Medulla oblongata (tissue), 1 donor: Measurements from ENCODE around the gene NR3C2.

Experiments used
- DNase-seq: peaks from one replicate; pipeline ENCODE4 v3.0.0-alpha.2; 2015; ENCODE audit errors: extremely low spot score

NR3C2 gene

GRCh38 chr4:148312956-148313490, 129.2 kb downstream of the NR3C2 start:
- DNase-seq = no peak

GRCh38 chr4:148311526-148311925, 130.7 kb downstream of the NR3C2 start:
- no peak for DNase-seq

- no peak for DNase-seq
These were observed 131.5 kb downstream of the NR3C2 start for GRCh38 chr4:148310756-148311155.

- DNase-seq = no peak
These were observed 136.5 kb downstream of the NR3C2 start for GRCh38 chr4:148305751-148306150.

- DNase-seq = no peak
These were observed 139.8 kb downstream of the NR3C2 start for GRCh38 chr4:148302416-148302815.

- DNase-seq = no peak
These were observed 141.3 kb downstream of the NR3C2 start for GRCh38 chr4:148300877-148301276.

GRCh38 chr4:148299337-148299736, 142.9 kb downstream of the NR3C2 start:
- DNase-seq = no peak

- no peak for DNase-seq
These were observed 145.7 kb downstream of the NR3C2 start for GRCh38 chr4:148296498-148296897.

- DNase-seq = no peak
These were observed 146.6 kb downstream of the NR3C2 start for GRCh38 chr4:148295642-148296041.

- no peak for DNase-seq
These were observed 148.6 kb downstream of the NR3C2 start for GRCh38 chr4:148293571-148293970.

- no peak for DNase-seq
These were observed 149.5 kb downstream of the NR3C2 start for GRCh38 chr4:148292686-148293085.

- DNase-seq = no peak
These were observed 152.5 kb downstream of the NR3C2 start for GRCh38 chr4:148289740-148290139.

- no peak for DNase-seq
These were observed 153.8 kb downstream of the NR3C2 start for GRCh38 chr4:148288448-148288847.

- DNase-seq = no peak
These were observed 155.1 kb downstream of the NR3C2 start for GRCh38 chr4:148287111-148287510.

- DNase-seq = no peak
These were observed 156.2 kb downstream of the NR3C2 start for GRCh38 chr4:148286012-148286411.

- DNase-seq = no peak
These were observed 158.5 kb downstream of the NR3C2 start for GRCh38 chr4:148283665-148284064.

GRCh38 chr4:148278310-148278709, 163.9 kb downstream of the NR3C2 start:
- DNase-seq = no peak

GRCh38 chr4:148275266-148275665, 166.9 kb downstream of the NR3C2 start:
- DNase-seq = no peak

GRCh38 chr4:148273501-148273986, 168.7 kb downstream of the NR3C2 start:
- DNase-seq = no peak

- DNase-seq = no peak
These were observed 171.0 kb downstream of the NR3C2 start for GRCh38 chr4:148271166-148271565.

GRCh38 chr4:148270630-148271029, 171.6 kb downstream of the NR3C2 start:
- DNase-seq = no peak

GRCh38 chr4:148268835-148269234, 173.4 kb downstream of the NR3C2 start:
- DNase-seq = no peak

GRCh38 chr4:148266921-148267320, 175.3 kb downstream of the NR3C2 start:
- no peak for DNase-seq

- no peak for DNase-seq
These were observed 176.0 kb downstream of the NR3C2 start for GRCh38 chr4:148266240-148266639.
